HuH-7.5 (cell line): ENCODE data around the gene PTH2R.
"Not testable (repeated sequence)": the region's sequence is repeated elsewhere in the genome, so short reads cannot be mapped to it uniquely, and the experiment has no call there.

Experiments used
- DNase-seq: peaks from one replicate; pipeline ENCODE4 v3.0.0; 2011; ENCODE audit warnings: low spot score

Gene PTH2R, protein sequence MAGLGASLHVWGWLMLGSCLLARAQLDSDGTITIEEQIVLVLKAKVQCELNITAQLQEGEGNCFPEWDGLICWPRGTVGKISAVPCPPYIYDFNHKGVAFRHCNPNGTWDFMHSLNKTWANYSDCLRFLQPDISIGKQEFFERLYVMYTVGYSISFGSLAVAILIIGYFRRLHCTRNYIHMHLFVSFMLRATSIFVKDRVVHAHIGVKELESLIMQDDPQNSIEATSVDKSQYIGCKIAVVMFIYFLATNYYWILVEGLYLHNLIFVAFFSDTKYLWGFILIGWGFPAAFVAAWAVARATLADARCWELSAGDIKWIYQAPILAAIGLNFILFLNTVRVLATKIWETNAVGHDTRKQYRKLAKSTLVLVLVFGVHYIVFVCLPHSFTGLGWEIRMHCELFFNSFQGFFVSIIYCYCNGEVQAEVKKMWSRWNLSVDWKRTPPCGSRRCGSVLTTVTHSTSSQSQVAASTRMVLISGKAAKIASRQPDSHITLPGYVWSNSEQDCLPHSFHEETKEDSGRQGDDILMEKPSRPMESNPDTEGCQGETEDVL

DNA sequence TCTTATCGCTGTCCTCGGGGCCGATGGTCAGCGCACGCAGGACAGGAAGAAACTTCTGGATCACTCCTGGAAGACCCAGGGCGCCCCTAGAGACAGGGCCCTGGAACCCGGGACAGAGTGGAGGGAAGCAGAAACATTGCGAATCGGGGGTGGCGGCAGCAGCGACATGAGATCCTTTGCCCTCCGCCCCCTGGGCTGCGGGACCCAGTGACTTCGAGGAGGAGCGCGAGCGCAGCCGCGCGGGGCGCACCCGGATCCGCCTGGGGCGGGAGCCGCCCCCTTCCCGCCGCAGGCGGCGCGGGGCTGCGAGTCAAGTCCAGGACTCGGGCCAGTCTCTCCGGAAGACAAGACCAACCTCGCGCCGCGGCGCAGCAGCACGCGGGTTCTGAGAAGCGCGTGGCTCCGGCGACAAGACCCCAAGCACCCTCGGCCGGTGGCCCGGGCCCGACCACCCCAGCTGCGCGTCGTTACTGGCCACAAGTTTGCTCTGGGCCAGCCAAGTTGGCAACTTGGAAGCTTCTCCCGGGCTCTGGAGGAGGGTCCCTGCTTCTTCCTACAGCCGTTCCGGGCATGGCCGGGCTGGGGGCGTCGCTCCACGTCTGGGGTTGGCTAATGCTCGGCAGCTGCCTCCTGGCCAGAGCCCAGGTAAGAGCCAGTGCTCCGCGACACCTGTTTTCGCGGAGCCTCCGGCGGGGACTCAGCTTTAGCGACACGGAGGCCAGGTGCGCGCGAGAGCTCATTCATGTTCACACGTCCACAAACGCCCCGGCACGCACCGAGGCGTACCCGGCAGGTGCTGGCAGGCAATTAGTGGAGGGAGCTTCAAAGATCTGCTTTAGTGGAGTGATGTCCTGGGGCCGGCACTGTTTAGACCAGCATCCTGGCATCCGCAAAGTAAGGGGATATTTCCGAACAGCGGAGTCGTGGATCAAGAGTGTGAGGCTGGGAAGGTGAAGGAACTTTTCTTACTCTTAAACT, at the start of gene PTH2R:
Gene PTH2R (plus strand): TSS at position 319 of the 978 bp plus-strand sequence. CDS start 252 bp downstream, at position 571.
- DNase-seq: no peak

DNA sequence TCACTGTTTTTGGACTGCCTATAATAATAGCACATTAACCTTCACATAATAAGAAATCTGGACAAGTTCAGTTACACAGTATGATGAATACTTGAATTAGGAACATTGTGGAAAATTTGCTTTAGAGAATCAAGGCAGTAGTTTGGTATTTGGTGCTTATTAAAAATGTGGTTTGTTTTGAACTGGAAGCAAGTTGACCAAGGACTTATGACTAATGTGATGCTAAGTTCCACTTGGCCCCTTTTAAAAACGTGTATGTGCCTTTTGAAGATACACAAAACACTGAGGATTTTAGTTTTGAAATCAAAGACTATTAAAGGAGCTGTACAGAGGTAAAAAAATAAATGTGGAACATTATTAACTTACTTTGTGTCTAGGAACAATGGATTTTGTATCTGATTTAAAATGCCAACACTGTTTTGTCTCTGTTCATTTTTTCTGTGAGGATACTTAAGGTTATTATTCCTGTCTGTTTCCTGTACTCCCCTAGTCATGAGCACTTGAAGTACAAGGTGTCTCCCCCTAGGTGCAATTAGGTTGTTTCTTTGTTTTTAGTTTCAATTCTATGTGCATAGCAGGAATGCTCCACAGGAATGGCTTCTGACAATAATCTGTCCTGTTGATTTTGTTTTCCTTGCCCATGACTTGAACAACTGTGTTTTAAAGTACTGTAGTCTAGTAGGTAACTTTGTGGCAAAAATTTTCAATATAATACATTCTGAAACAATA, 49.6 kb upstream of the PTH2R start:
- no peak for DNase-seq

DNA sequence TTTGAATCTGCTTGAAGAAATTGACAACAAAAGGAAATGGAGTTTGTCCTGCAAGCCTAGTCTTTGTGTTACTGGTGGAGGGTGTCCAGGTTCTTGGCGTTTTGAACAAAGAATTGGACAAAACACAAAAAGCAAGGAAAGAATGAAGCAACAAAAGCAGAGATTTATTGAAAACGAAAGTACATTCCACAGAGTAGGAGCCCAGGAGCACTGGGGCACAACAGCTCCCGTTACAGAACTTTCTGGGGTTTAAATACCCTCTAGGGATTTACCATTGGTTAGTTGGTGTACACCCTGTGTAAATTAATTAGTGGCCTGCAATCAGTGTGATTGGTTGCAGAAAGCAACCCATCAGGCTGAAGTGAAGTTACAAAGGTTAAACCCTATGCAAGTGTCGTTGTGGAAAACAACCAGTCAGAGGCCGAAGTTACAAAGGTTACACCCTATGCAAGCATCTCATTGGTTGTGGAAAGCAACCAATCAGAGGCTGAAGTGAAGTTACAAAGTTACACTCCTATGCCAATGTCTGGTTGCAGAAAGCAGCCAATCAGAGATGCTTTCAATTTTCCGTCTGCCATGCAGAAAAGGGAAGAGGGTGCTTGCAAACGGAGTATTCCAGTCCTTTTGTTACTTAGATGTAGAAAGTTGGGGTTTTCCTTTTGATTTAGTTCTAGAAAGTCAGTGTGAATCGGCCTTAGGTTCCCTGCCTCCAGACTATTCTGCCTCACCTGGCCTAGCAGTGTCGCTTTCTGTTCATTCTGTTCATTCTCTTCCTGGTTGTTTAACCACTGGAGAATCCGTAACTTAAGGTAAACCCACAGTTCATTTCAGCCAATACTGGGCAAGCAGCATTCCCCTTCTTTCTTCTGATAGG, 47.6 kb upstream of the PTH2R start:
- DNase-seq: no peak

DNA sequence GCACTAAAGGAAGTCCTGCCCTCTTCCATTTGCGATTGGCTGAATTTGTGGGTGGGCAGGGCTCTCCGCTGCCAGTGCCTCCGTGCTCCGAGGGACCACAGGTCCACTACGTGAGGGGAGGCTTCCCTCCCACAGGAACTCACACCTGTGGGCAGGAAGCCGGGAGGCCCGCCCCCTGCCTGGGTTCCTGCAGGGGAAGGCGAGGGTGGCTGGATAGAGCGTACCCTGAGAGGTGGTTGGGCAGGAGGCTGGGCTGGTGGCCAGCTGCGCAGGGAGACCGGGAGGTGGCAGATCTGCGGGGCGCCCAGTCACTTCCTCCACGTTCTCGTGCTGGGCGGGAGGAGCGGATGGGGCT, 47.0 kb upstream of the PTH2R start:
- DNase-seq: no peak

DNA sequence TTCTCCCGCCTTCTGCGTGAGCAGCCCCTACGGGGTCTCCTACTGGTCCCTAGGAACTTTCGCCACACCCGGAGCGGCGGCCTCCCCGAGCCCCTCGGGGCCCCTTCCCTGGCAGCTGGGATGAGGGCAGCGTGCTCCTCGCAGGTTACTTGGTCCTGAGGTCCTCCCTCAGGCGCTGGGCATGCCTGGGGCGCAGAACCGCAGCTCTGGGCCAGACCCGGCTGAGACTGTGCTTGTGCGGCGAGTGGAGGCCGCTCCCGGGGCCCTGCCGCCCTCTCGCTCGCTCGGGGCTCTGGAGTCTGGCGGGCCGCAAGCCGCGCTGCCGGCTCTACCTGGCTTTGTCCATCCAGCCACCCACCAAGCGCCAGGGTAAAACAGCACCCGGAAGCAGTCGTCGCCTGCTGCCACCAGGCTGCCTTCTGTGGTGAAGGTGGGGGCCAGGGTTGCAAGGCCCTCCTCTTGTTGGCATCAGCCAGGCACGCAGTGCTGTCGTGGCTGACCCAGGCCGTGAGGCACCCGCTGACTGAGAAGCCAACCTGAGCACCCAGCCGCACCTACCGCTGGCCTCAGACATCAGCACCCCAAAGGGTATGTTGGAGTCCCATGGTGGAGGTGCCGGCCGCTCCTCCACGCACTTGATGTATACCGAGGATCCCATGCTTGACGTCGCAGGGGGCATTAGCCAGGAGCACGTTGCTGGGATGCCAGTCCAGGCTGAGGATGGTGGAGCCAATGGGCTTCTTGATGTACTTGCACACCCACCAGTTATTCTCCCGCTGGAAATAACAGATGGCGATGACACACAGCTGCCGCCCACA, 46.1 kb upstream of the PTH2R start:
- no peak for DNase-seq

DNA sequence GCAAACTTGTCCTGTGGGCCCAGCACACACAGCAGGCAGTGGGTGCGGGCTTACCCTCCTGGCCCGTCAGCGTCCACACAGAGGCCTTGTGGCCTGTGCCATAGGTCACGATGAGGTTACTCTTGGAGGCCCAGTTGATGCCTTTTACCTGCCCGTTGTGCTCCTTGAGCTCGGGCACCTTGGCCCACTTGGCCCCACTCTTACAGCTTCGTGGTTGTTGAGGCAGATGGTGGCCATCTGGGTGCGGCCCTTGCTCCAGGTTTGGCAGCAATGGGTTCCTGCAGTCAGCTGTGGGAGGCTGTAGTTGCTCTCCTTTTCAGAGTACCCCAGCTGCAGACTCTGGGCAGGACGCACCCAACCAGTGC, 45.5 kb upstream of the PTH2R start:
- DNase-seq: no peak

DNA sequence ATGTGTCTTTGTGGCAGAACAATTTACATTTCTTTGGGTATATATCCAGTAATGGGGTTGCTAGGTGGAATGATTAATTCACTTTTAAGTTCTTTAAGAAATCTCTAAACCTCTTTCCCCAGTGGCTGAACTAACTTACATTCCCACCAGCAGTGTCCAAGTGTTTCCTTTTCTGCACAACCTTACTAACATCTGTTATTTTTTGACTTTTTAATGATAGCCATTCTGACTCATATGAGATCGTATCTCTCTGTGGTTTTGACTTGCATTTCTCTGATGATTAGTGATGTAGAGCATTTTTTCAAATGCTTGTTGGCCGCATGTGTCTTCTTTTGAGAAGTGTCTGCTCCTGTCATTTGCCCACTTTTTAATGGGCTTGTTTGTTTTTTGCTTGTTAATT, 43.1 kb upstream of the PTH2R start:
- no peak for DNase-seq

DNA sequence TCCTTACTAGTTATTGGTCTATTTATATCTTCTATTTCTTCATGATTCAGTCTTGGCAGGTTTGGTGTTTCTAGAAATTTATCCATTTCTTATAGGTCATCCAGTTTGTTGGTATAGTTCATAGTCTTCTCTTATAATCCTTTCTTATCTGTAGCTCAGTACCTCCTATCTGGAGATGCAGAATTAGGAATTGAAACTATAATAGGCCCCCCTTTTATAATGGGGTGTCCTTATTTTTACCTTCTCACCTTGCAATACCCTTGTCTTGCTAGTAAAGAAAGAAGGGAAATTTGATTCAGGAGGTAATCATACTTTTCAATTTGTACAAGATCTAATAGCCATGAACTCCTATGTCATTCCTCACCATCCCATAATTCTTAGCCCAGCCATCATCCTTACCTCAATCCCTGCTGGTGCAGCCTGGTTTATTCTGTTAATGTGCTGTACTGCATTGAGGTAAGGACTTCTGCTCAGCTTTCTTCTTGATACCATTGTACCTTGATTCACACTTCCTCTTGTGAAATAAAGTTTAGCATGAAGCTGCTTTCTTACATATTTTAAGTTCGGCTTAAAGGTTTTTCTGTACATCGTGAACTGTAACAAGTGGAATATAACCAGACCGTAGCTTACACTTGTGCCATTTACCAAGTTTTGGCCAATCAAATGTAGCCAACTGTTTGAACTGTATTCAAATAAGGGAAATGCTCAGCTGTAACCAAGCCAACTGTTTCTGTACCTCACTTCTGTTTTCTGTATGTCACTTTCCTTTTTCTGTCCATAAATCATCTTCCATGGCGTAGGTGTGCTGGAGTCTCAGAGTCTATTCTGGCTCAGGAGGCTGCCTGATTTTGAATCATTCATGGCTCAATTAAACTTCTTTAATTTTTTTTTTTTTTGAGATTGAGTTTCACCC, 40.1 kb upstream of the PTH2R start:
- no peak for DNase-seq

DNA sequence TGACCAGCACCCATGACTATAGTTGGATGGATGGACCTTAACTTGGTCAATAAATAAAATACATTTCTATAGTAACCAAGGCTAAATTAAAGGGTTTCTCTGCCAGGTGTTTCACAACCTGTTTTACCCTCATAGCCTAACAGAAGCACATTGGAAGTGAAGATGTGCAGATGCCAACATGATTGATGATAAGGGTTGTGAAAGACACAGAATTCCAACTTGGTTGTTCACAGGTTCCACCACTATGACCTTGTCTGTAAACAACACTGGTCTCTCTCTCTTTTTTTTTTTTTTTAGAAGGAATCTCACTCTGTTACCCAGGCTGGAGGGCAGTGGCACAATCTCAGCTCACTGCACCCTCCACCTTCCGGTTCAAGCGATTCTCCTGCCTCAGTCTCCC, 37.5 kb upstream of the PTH2R start:
- no peak for DNase-seq

DNA sequence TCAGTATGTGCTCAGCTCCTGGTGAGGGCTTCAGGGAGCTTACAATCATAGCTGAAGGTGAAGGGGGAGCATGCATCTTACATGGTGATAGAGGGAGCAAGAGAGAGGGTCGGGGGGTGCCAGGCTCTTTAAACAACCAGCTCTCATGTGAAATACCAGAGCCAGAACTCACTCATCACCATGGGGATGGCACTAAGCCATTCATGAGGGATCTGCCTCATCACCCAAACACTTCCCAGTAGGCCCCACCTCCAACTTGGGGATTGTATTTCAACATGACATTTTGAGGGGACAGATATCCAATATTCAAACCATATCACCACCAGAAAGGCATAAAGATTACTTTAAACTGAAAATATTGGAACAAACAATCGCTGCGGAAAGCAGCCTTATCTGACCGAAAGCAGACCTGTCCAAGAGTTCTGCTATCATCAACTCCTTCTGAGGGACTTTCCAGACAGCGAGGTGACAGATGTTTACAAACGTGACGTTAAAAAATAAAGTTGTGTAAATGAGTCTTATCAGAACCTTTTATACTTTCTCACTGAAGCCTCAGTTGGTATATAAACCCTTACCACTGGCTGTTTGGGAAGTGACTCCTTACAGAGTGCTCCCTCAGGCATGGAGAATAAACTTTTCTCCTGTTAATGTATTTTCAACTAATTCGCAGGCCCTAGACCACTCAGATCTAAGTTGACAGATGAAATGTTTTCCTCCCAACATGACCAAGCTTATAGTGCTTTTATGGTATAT, 35.5 kb upstream of the PTH2R start:
- no peak for DNase-seq

DNA sequence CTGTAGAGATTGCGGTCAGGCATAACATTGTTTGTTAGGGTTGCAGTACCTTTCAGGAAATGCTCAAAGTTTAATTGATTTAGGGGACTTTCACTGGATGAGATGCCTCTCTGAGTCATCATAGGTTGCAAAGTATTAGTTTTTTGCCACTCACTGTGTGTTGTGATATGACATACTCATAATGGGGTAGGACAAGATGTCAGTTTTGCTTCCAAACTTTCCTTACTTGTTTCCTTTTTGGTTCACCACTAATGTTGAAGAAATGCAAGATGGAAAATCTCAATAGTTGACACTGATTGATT, 35.0 kb upstream of the PTH2R start:
- DNase-seq: no peak

DNA sequence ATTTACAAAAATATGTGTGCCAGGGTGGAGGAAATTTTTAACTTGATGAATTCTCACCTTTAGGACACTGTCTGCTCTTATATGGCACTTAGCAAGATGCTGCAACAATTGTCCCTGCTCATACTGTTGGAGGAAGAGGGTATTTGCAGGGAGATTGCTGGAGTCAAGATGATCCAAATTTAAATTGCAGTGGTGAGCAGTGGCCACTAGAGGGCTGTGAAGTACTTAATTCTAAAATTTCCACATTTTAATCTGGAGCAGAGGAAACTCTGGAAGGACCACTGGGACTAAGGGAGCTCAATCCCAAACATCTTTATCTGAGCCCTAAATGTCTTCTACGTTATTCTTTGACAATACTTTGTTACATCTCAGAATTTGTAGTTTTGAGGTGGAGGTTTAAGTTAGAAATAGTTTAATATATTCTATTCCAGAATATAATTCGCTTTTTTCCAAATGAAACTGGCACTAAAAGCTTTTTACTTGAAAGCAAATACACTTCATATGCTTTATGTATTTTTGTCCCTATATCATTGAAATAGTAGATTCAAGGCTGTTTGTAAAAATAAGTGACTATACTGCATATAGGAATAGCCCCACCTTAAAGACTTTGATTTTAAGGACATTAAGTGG, 33.0 kb upstream of the PTH2R start:
- peak; percentile 47 for DNase-seq

DNA sequence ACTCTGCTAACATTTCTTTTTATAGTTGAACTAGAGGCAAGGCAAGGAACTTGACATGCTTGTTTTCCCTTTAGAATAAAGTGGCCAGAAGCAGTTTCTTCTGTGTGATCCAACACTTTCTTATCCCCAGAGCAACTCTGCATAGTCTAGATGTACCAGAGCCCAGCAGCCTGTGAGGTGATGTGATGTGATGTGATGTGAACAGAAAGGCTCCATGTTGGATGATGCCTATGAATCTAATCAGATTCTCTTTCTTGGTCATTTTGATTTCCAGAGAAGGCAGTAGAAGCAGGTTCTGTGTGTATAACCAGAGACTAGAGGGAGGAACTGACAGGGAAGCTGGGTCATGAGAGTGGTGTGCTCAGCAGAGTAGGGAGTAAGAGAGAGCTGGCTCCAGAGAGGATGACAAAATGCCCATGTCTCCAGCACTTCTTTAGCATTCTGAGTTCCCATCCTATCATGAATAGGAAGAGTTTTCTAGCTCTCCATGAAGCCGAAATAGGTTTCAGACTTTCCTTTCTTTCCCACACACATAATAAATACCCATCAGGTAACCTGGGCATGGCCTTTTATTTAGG, 31.0 kb upstream of the PTH2R start:
- no peak for DNase-seq

DNA sequence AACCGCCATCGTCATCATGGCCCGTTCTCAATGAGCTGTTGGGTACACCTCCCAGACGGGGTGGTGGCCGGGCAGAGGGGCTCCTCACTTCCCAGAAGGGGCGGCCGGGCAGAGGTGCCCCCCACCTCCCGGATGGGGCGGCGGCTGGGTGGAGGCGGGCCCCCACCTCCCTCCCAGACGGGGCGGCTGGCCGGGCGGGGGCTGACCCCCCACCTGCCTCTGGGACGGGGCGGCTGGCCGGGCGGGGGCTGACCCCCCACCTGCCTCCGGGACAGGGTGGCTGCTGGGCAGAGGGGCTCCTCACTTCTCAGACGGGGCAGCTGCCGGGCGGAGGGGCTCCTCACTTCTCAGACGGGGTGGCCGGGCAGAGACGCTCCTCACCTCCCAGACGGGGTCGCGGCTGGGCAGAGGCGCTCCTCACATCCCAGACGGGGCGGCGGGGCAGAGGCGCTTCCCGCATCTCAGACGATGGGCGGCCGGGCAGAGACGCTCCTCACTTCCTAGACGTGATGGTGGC, 29.2 kb upstream of the PTH2R start:
- DNase-seq: not testable (repeated sequence)

DNA sequence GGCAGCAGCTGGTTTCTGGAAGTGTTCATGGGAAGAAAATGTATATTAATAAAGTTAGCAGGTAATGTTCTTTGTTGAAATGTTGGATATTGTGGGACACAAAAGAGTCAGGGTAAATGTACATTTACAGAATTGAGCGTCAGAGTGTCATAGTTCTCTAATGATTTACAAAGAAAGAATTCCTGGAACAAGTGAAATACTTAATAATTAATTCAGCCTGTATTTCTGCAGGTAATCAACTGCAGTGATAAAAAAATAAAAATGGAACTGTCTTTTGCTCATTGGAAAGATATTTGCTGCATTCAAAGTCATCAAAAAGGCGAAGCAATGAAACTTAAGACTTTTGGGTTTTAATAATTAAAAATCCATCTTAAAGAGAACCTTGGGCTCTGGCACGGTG, 27.4 kb upstream of the PTH2R start:
- DNase-seq: no peak

DNA sequence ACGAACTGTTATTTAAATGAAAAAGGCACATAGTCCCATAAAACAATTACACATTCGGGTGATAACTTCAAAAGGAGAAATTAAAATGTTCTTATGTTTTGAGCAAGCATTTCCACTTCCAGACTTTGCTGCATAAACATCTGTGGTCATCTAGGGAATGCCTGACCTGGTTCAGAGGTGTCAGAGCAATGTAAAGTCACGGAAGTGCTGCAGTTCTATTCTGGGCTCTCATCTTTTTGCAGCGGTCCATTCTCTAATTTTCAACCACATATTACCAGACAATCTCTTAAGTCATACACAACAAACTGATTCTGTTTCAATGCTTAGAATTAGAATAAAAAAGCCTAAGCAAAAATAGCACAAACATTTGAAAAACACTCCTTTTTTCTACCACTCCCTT, 22.0 kb upstream of the PTH2R start:
- no peak for DNase-seq

DNA sequence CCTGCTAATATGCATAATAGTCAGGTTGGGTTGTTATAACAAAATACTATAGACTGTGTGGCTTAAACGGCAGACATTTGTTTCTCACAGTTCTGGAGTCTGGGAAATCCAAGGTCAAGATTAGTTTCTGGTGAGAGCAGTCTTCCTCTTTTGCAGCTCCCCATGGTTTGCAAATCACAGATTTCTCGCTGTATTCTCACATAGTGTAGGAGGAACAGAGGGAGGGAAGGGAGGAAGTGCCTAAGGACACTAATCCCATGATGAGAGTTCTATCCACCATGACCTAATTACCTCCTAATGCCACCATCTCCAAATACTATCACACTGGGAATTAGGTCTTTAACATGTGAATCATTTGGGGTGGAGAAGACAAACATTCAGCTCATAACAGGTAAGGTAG, 20.1 kb upstream of the PTH2R start:
- no peak for DNase-seq

DNA sequence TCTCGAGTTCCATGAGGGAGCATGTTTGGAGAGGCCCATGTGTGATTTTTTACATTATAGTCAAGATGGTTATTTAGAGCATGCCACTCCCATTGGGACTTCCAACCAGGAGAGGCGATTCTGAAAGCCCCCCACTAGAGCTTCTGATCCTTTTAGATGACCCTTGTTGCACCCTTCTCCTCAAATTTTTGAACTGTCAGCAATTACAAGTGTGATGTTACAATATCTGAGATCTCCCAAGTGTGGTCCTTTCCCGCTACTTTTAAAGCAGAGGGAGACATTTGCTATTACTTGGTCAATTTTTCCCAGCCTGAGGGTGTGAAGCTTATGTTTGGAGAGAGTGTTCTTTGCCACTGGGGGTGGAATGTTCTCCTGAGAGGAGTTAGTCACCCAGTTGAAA, 16.7 kb upstream of the PTH2R start:
- no peak for DNase-seq
